HuH-7.5 (cell line): Measurements from ENCODE around the gene ANXA5.

Experiments
- DNase-seq: peaks from one replicate; pipeline ENCODE4 v3.0.0; 2011; ENCODE audit warnings: low spot score

The ANXA5 gene

DNA sequence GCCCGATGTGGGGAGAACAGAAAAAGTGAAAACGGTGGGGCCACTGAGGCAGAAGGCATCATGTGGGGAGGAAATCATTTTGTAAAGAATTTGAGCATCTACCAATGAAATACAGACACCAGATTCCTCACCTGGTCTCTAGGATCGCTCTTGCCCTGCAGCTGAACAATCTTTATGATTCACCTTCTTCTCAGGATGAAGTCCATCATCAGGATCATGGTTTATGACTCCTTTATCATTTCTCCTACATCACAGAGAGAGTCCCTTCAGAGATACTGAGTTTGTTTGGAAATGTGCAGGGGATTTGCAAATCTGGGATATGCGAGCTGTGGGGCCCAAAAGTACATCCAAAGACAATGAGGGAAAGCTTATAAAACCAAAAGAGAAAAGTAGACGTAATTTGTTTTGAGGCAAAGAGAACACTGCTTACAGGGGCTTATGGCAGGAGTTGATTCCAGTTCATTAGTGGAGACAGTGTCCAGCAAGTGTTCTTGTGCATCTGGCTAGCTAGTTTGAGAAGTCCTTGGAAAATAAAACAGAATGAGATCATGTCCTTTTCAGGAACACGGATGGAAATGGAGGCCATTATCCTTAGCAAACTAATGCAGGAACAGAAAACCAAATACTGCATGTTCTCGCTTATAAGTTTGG is 15.3 kb upstream of the ANXA5 start:
- DNase-seq: no peak

DNA sequence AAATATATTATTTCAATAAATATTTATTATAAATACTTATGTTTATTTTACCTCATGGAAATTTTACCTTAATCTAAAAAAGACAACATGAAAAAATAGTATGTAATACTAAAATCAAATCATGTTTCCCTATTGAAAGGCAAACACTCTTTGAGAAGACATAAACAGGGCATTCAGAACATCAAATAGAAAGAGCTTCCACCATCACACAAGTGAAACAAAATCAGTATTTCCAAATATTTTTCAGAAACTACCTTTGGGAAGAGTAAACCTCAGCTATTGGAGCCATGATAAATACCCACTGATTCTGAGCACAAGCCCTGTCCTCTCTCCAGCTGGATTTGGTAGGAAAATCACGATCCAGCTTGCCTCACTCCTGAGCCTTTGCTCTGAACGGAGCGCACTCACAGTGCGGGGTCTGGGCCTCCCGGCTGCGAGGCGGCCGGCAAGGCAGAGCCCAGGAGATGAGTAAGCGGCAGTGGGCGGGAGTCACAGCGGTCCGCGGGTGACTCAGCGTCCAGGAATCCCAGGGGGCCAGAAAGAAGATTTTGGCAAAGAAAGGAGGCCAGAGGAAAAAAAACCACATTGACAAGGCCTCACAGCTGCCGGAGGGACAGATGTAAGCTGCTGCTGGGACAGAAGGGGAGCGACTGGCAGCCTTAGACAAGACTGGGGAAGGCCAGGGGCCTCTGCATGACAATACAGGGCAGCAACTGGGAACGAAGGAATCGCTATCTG is 14.7 kb upstream of the ANXA5 start:
- DNase-seq: no peak

GRCh38 chr4:121709766-121710405 is 13.1 kb upstream of the ANXA5 start:
- DNase-seq: no peak

- no peak for DNase-seq
Measured at GRCh38 chr4:121707344-121707743, 10.6 kb upstream of the ANXA5 start.

GRCh38 chr4:121706595-121707021 is 9.8 kb upstream of the ANXA5 start:
- DNase-seq: no peak

- no peak for DNase-seq
Measured at GRCh38 chr4:121705521-121705920, 8.7 kb upstream of the ANXA5 start.

DNA sequence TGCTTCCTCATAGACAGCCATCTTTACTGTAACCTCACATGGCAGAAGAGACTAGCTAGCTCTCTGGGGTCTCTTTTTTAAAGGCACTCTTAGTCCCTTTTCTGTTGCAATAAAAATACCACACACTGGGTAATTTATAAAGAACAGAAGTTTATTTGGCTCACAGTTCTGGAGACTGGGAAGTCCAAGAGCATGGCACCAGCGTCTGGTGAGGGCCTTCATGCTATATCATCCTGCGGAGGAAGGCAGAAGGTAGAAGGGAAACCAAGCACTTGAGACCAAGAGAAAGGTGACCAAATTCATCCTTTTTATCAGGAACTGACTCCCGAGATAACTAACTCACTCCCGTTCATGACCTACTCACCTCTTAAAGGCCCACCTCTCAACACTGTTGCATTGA is 5.4 kb upstream of the ANXA5 start:
- no peak for DNase-seq

- DNase-seq: no peak
Measured at GRCh38 chr4:121701263-121701662, 4.5 kb upstream of the ANXA5 start.

DNA sequence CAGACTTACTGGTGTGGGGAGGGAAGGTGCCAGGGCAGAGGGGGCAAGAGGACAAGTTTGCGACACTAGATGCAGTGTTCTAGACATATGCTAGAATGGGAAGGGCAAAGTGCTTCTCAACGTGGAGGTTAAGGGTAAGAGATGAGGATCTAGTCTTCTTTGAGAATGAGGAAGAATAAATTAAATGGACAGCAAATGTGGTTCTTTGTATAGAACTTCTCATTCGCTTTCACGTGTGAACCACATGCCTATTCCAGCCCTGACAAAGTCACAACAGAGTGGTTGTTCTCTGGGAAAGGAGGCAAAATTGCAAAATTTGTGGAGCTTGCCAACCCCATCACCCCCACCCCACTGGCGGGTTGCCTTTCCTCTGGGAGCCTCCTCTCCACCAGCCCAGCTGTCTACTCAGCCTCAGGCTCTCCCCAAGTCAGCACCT is 1.5 kb upstream of the ANXA5 start:
- no peak for DNase-seq

DNA sequence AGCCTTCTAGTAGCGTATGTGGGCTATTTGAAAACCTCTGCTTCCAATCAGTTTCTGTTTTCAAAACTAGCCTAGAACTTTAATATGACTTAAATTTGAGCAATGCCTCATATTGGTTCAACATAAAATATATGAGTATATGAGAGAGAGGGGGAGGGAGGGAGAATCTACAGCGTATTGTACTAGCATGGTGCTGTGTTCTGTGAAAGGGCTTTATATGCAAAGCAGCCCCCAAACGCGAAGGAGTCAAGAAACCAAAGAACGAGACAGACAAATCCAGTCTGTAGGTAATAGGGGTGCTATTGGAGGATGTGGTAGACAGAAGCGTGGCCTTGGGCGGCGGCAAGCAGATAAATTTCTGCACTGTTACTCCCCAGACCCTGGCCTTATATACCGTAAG is 784 bp upstream of the ANXA5 start:
- DNase-seq: no peak

DNA sequence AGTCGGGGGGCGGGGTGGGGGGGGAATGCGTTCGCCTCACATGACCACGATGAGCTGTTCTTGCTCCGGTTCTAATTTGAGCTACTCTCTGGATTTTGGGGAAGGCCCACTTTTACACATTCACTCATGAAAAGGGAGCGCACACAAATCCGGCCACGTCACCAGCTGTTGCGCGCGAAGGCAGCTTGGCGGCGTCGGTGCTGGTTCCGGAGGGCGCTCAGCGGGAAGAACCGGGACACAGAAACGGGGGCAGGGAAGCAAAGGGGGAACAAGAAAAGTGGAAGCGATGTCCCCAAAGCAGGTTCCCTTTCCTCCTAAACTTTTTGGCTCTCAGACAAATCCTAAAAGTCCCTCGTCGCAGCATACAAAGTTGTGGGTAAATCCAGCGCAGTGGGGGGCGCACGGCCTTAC is 605 bp downstream of the ANXA5 start:
- no peak for DNase-seq

- no peak for DNase-seq
Measured at GRCh38 chr4:121693886-121694285, 2.9 kb downstream of the ANXA5 start.

DNA sequence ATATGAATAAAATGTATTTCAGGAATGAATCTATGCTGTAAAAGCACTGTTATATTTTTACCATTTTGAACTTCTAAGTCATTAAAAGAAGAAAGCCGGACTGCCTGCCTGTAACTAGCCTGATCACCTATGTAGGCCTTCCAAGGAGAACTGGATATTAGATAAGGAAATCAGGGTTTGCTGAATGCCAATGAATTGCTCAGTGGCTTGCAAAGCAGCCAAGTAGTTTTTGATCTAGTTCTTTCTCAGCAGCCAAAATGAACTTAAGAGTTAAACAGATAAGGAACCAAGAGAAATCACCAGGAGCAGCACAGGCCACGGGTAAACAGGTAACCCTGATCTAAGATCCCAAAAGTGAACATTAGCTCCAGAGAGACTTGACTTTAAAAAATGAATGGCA is 3.3 kb downstream of the ANXA5 start:
- DNase-seq: no peak

DNA sequence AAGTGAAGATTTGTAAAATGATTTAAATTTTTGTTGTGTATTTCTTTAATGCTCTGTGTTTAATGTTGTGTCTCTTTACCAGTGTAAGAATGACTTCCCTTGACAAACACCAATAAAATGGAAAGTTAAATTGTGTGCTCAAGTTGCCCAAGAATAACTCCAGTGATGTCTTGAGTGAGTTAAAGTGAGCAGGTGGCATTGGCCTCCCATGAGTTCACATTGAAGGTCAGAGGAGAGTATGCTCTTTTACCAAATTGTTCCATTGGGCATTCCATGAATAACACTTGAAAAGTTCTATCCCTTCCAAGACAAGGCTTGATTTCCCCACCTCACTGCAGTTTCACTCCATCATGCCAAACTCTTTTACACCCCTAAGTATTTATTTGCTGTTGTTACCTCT is 4.5 kb downstream of the ANXA5 start:
- DNase-seq: no peak

GRCh38 chr4:121690001-121690400 is 6.8 kb downstream of the ANXA5 start:
- no peak for DNase-seq

DNA sequence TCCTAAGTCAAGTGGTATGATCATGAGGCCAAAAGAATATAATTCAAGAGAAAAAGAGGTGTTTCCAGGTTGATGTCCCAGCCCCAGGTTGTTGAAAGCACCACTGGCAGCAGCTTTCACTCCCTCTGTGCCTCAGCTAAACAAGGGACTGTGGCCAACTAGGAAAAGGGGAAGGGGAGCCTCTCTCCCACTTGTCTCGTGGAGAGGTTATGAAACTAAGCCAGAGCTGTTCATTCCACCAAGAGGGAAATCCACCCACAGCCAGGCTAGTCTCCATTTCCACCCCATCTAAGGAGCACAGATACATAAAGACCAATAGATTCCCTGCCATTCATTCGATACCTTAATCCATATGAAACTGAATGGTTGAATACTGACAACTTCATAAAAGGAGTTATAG is 8.1 kb downstream of the ANXA5 start:
- no peak for DNase-seq

- DNase-seq: no peak
Measured at GRCh38 chr4:121688261-121688660, 8.5 kb downstream of the ANXA5 start.

GRCh38 chr4:121686255-121686654 is 10.5 kb downstream of the ANXA5 start:
- no peak for DNase-seq

- no peak for DNase-seq
Measured at GRCh38 chr4:121685257-121685656, 11.5 kb downstream of the ANXA5 start.

DNA sequence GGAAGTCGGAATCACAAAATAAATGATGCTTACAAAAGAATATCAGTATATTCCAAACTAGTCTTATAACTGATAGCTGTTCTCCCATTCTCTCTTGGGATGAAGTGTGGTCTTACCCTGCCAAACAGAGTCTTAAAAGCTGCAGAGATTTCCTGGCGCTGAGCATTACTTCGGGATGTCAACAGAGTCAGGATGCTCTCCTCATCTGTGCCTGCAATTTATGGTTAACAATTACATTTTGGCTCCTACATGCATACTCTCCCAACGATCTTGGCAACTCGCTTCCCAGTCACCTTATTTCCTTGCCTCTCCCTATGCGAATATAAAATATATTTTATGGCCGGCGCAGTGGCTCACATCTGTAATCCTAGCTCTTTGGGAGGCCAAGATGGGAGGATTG is 12.2 kb downstream of the ANXA5 start:
- DNase-seq: no peak

- DNase-seq: no peak
Measured at GRCh38 chr4:121684016-121684415, 12.8 kb downstream of the ANXA5 start.

GRCh38 chr4:121680571-121680970 is 16.2 kb downstream of the ANXA5 start:
- DNase-seq: no peak

DNA sequence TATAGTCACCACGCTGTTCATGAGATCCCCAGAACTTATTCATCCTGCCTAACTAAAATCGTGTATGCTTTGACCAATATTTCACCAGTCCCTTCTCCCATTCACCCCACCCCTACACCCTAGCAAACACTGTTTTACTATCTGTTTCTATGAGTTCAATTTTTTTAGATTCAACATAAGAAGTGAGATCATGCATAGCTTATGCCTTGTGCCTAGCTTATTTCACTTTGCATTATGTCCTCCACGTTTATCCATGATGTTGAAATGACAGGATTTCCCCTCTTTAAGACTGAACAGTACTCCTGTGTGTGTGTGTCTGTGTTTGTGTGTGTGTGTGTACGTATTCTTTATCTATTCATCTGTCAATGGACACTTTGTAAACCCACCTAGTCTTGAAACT is 16.8 kb downstream of the ANXA5 start:
- DNase-seq: no peak
